Panc1 (cell line): Measurements from ENCODE around the gene LY6G6C. TPM values are rescaled to one million over a fixed set of nuclear protein-coding genes. Genes with fewer than 3 reads are reported as not detected.

Source experiments
- ATAC-seq: fragments of 200-7000 bp; cut with Tn5 transposase; 2 replicates; pipeline ENCODE4 v1.9.1; 2020; ENCODE audit warnings: mild to moderate bottlenecking, moderate library complexity
- BruUV-seq: library from RNA; stranded (reverse); fragments of 400-500 nt; replicated peaks from 2 replicates; lab custom pipeline; 2021; lab: Mats Ljungman, UMichigan
- CTCF ChIA-PET: fragments of 300-600 bp; sonication (Branson Sonifier 250); formaldehyde crosslinking; loops from one replicate; lab custom pipeline; 2022; ENCODE audit warnings: antibody characterized with exemption; lab: Charles Lee
- POLR2A ChIA-PET: fragments of 300-600 bp; sonication (Branson Sonifier 250); formaldehyde crosslinking; loops from one replicate; lab custom pipeline; 2022; ENCODE audit warnings: antibody characterized with exemption; lab: Charles Lee
- DNase-seq: peaks from one replicate; pipeline ENCODE4 v3.0.0-alpha.2; 2010; ENCODE audit warnings: low read depth, low spot score
- H3K27ac ChIP-seq: 2 replicates; pipeline ENCODE4 v1.5.1; 2011; ENCODE audit warnings: mild to moderate bottlenecking, low read length, inconsistent platforms
- H3K27me3 ChIP-seq: fragments of 200-500 bp; sonication (Bioruptor generic); 2 replicates; pipeline ENCODE4 v1.6.0; 2014; ENCODE audit warnings: low read length, inconsistent platforms; ENCODE audit not compliant: control insufficient read depth, insufficient read depth
- H3K36me3 ChIP-seq: fragments of 200-500 bp; sonication (Bioruptor generic); 2 replicates; pipeline ENCODE4 v1.5.1; 2014; ENCODE audit warnings: inconsistent platforms, mild to moderate bottlenecking, low read length, moderate library complexity; ENCODE audit not compliant: control insufficient read depth, insufficient read depth
- H3K4me1 ChIP-seq: 2 replicates; pipeline ENCODE4 v1.5.1; 2011; ENCODE audit warnings: inconsistent platforms, mild to moderate bottlenecking, low read length, moderate library complexity; ENCODE audit not compliant: control insufficient read depth, insufficient read depth
- H3K4me3 ChIP-seq, 2 experiments: 2 replicates each; pipeline ENCODE4 v1.5.1; 2011 to 2012; ENCODE audit warnings: low read depth in 2 of 2, low read length in 2 of 2, mild to moderate bottlenecking in 2 of 2, inconsistent platforms in 1 of 2, moderate library complexity in 1 of 2
- H3K9me3 ChIP-seq: fragments of 200-500 bp; sonication (Bioruptor generic); 2 replicates; pipeline ENCODE4 v1.5.1; 2014; ENCODE audit warnings: low read depth, mild to moderate bottlenecking, inconsistent platforms, low read length, moderate library complexity; ENCODE audit not compliant: control insufficient read depth, insufficient read depth
- CTCF ChIP-seq: fragments of 450-650 bp; IDR thresholded peaks from 2 replicates; pipeline ENCODE4 v1.5.1; 2017; ENCODE audit warnings: mild to moderate bottlenecking
- POLR2AphosphoS5 ChIP-seq: IDR thresholded peaks from 2 replicates; pipeline ENCODE4 v1.6.1; 2012; ENCODE audit warnings: mild to moderate bottlenecking, low read depth, low read length, moderate library complexity
- SIN3A ChIP-seq: IDR thresholded peaks from 2 replicates; pipeline ENCODE4 v1.6.1; 2012; ENCODE audit warnings: low read depth, mild to moderate bottlenecking, low read length, moderate library complexity, borderline replicate concordance; ENCODE audit not compliant: insufficient read depth
- TCF7L2 ChIP-seq: IDR thresholded peaks from 2 replicates; pipeline ENCODE4 v1.6.1; 2011; ENCODE audit warnings: mild to moderate bottlenecking, low read depth, low read length, inconsistent platforms
- in situ Hi-C: cut with HindIII; loops from 2 replicates; pipeline ENCODE4 v1.10.0; 2016; ENCODE audit warnings: low sequenced_read_pairs, low pct_unique_long_range_greater_than_20kb
- intact Hi-C: fragments of 100-400 bp; cut with micrococcal nuclease; formaldehyde crosslinking; loops from one replicate; pipeline ENCODE4 v1.10.0; 2022; ENCODE audit not compliant: unreplicated experiment
- total RNA-seq: library from RNA; stranded (reverse); gene quantifications from one replicate; pipeline ENCODE4 v1.2.1, GENCODE V29; 2021; ENCODE audit not compliant: unreplicated experiment
- TF ChIP-seq, protein P1 (sequence below), 2 experiments: IDR thresholded peaks; 2 replicates each; pipeline ENCODE4 v1.6.1; 2011 to 2012; ENCODE audit warnings: low read depth in 2 of 2, control low read depth in 1 of 2, low read length in 1 of 2, mild to moderate bottlenecking in 1 of 2, moderate library complexity in 1 of 2; ENCODE audit not compliant: insufficient read depth in 1 of 2

The LY6G6C gene
- total RNA-seq, 1 experiment from 2014 or later, result 0.23 TPM

DNA sequence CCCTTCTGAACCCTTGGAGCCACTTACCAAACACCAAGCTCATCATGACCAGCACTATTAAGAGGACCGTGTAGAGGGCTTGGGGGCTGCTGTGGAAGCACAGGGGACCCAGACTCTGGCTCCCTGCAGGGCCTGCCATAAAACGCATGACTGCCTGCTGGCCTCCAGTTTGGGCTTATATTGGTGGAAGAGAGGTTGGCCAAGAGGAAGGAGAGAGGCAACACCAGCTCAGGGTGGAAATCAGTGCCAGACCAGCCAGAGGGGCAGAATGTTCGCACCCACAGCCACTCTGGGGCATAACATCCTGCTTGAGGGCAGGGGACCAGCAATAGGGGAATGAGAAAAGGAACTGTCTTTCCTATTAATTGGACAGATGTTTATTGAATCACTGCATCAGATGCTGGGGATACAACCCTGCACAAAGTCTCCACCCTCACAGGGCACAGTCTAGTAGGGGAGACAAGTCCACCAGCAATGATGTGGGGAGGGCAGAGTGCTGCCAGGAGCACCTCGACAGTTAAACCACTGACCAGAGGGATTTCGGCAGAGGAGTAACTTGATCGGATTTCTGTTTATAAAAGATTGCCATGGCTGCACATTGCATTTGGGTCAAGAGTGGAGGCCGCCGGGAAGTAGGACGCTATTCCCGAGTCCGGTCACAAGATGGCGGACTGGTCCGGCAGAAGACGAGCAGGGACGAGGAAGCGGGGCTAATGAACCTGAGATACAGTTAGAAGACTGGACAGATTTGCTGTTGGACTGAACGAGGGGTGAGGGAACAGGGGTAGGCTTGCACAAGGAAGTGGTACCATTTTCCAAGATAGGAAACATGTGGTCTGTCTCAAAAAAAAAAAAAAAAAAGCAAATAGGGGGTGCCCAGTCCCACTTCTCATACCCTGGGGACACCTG is 41.1 kb downstream of the LY6G6C start, which contains the start of gene LY6G5C:
Gene LY6G5C, minus strand, starts transcription at position 842 of the 909 bp plus-strand sequence. Its CDS starts 694 bp downstream, at position 148.
- Histone ChIP-seq H3K27me3 (no peaks in the 10 kb centered on the region), H3K36me3 (no peaks in the 10 kb centered on the region), H3K27ac (no peak within 1 kb of the TSS; the same call in 1 of the 2 replicates), H3K4me3 (no peak within 1 kb of the TSS; a peak in 1 of 4 replicates), H3K9me3 (no peaks in the 10 kb centered on the region), H3K4me1 (peaks cover 4% of the 10 kb centered on the region; the same call in 1 of the 2 replicates)
- ChIA-PET CTCF (interaction anchor here (0.5 to 0.6 kb wide), 2 partner anchors 13 to 257 kb away, joined by 3 to 6 read pairs; no protein-coding TSS in a partner anchor), POLR2A (interaction anchor here (0.7 kb wide), 1 partner anchor 61 kb away, joined by 11 read pairs; no protein-coding TSS in a partner anchor)
- peak; percentile 92 for ATAC-seq
- DNase-seq, result peak; percentile 30
- TF ChIP-seq CTCF (peak; percentile 86), SIN3A (no peak)
- TF ChIP-seq, protein P1, sequence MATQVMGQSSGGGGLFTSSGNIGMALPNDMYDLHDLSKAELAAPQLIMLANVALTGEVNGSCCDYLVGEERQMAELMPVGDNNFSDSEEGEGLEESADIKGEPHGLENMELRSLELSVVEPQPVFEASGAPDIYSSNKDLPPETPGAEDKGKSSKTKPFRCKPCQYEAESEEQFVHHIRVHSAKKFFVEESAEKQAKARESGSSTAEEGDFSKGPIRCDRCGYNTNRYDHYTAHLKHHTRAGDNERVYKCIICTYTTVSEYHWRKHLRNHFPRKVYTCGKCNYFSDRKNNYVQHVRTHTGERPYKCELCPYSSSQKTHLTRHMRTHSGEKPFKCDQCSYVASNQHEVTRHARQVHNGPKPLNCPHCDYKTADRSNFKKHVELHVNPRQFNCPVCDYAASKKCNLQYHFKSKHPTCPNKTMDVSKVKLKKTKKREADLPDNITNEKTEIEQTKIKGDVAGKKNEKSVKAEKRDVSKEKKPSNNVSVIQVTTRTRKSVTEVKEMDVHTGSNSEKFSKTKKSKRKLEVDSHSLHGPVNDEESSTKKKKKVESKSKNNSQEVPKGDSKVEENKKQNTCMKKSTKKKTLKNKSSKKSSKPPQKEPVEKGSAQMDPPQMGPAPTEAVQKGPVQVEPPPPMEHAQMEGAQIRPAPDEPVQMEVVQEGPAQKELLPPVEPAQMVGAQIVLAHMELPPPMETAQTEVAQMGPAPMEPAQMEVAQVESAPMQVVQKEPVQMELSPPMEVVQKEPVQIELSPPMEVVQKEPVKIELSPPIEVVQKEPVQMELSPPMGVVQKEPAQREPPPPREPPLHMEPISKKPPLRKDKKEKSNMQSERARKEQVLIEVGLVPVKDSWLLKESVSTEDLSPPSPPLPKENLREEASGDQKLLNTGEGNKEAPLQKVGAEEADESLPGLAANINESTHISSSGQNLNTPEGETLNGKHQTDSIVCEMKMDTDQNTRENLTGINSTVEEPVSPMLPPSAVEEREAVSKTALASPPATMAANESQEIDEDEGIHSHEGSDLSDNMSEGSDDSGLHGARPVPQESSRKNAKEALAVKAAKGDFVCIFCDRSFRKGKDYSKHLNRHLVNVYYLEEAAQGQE (IDR thresholded peaks at IDR 0.05; ENCODE audit: insufficient read depth in 1 of 2, low read depth in 2 of 2, low read length in 1 of 2), result no peak
- in situ Hi-C loops (no loop called here), intact Hi-C loops (loop anchor here (5.0 kb wide), 2 partner anchors 92 to 152 kb away; no protein-coding TSS in a partner anchor)
- no TSS peak for BruUV-seq

GRCh38 chr6:31677955-31678354 is 43.6 kb downstream of the LY6G6C start:
- Histone ChIP-seq H3K9me3 (no peaks in the 10 kb centered on the region), H3K27me3 (no peaks in the 10 kb centered on the region), H3K36me3 (no peaks in the 10 kb centered on the region), H3K27ac (no peak overlapping the region), H3K4me3 (no peak overlapping the region), H3K4me1 (peaks cover 4% of the 10 kb centered on the region; the same call in 1 of the 2 replicates)
- TF ChIP-seq, protein P1 (IDR thresholded peaks at IDR 0.05; ENCODE audit: insufficient read depth in 1 of 2, low read depth in 2 of 2, low read length in 1 of 2), result no peak
- no peak for TF ChIP-seq SIN3A
- TF ChIP-seq CTCF, result no peak
- TF ChIP-seq TCF7L2, result no peak
- no peak for TF ChIP-seq POLR2AphosphoS5
- no peak for ATAC-seq
- POLR2A ChIA-PET, result no interaction called here
- CTCF ChIA-PET, result no interaction called here
- no TSS peak for BruUV-seq
- in situ Hi-C loops (no loop called here), intact Hi-C loops (no loop called here)
- no peak for DNase-seq
